GM10266 (cell line): ENCODE results near the gene PRX.

ENCODE experiments used
- DNase-seq: peaks from one replicate; pipeline ENCODE4 v3.0.0; 2012; ENCODE audit errors: extremely low spot score
- TF ChIP-seq, protein P1 (sequence below): IDR thresholded peaks from 2 replicates; pipeline ENCODE4 v1.5.1; 2012; ENCODE audit warnings: mild to moderate bottlenecking, low read depth; ENCODE audit not compliant: control insufficient read depth, insufficient read depth; ENCODE audit errors: missing control alignments

Gene PRX

GRCh38 chr19:40363069-40363468 lies 50.1 kb downstream of the PRX start:
- TF ChIP-seq, protein P1, sequence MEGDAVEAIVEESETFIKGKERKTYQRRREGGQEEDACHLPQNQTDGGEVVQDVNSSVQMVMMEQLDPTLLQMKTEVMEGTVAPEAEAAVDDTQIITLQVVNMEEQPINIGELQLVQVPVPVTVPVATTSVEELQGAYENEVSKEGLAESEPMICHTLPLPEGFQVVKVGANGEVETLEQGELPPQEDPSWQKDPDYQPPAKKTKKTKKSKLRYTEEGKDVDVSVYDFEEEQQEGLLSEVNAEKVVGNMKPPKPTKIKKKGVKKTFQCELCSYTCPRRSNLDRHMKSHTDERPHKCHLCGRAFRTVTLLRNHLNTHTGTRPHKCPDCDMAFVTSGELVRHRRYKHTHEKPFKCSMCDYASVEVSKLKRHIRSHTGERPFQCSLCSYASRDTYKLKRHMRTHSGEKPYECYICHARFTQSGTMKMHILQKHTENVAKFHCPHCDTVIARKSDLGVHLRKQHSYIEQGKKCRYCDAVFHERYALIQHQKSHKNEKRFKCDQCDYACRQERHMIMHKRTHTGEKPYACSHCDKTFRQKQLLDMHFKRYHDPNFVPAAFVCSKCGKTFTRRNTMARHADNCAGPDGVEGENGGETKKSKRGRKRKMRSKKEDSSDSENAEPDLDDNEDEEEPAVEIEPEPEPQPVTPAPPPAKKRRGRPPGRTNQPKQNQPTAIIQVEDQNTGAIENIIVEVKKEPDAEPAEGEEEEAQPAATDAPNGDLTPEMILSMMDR: no peak
- DNase-seq: no peak

DNA sequence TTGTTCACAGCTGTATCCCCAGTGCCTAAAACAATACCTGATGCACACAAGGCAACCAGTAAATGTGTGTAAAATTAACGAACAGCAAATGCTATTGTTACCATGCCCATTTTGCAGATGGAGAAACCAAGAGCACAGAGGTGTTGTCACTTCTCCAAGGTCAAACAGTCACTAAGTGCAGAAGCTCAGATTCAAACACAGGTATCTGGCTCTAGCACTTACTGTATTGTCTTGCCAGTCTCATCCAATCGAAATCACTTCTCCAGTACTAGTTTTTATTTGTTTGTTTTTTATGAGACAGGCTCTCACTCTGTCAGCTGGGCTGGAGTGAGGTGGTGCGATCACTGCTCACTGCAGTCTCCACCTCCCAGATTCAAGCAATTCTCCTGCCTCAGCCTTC lies 51.0 kb downstream of the PRX start:
- TF ChIP-seq, protein P1: no peak
- no peak for DNase-seq

GRCh38 chr19:40360708-40361241 lies 52.4 kb downstream of the PRX start:
- TF ChIP-seq, protein P1: no peak
- DNase-seq: no peak

GRCh38 chr19:40360020-40360707 lies 53.0 kb downstream of the PRX start:
- DNase-seq: no peak
- TF ChIP-seq, protein P1: no peak

DNA sequence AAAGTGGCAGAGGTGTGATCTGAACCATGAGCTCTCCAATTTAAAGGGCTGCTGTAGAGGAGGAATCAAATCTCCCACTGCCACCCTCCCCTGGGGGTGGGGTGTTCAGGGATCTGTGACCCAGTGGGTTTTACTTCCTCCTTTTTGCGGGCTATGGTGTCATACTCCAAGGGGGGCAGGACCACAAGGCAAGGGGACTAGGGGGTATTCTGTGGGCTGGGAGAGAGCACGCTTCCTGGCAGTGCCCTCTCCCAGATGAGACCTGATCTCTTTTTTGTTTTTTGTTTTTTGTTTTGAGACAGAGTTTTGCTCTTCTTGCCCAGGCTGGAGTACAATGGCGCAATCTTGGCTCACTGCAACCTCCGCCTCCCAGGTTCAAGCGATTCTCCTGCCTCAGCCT lies 54.4 kb downstream of the PRX start:
- DNase-seq: no peak
- TF ChIP-seq, protein P1: no peak

- TF ChIP-seq, protein P1: no peak
- no peak for DNase-seq
Observed at GRCh38 chr19:40357640-40358039, 55.5 kb downstream of the PRX start.
